BJ (cell line): ENCODE results near the gene PRKCH. TPM values are rescaled to one million over a fixed set of nuclear protein-coding genes. Genes with fewer than 3 reads are reported as not detected.
"Not testable (repeated sequence)": the region's sequence is repeated elsewhere in the genome, so short reads cannot be mapped to it uniquely, and the experiment has no call there.

Experiments used
- CTCF ChIA-PET: fragments of 350-600 bp; formaldehyde crosslinking; extraction: SDS; loops from one replicate; lab custom pipeline; 2021; ENCODE audit warnings: antibody characterized with exemption, inconsistent platforms; lab: Yijun Ruan, JAX
- POLR2A ChIA-PET: fragments of 300-600 bp; sonication (Branson Sonifier 250); formaldehyde crosslinking; extraction: SDS; loops from one replicate; lab custom pipeline; 2021; ENCODE audit warnings: antibody characterized with exemption; lab: Charles Lee
- DNase-seq: peaks from one replicate; pipeline ENCODE4 v3.0.0-alpha.2; 2011; ENCODE audit warnings: low read depth
- H3K27me3 ChIP-seq: 2 replicates; pipeline ENCODE4 v1.6.0; 2011; ENCODE audit warnings: low read length; ENCODE audit not compliant: control insufficient read depth, insufficient read depth
- H3K36me3 ChIP-seq: 2 replicates; pipeline ENCODE4 v1.5.1; 2011; ENCODE audit warnings: low read length; ENCODE audit not compliant: control insufficient read depth, insufficient read depth
- H3K4me3 ChIP-seq: 2 replicates; pipeline ENCODE4 v1.5.1; 2011; ENCODE audit warnings: low read depth, mild to moderate bottlenecking, control low read depth, low read length
- polyA plus RNA-seq: library from polyadenylated mRNA; depleted of rRNA; stranded (reverse); fragments of >200 nt; gene quantifications from 2 replicates; pipeline ENCODE4 v1.2.3, GENCODE V29; 2011
- TF ChIP-seq, protein P1 (sequence below): IDR thresholded peaks from 2 replicates; pipeline ENCODE4 v1.5.1; 2011; ENCODE audit warnings: low read depth, mild to moderate bottlenecking, control low read depth, inconsistent platforms, low read length, moderate library complexity; ENCODE audit not compliant: insufficient read depth

Gene PRKCH
- polyA plus RNA-seq, 1 experiment, result 2.0 TPM

DNA sequence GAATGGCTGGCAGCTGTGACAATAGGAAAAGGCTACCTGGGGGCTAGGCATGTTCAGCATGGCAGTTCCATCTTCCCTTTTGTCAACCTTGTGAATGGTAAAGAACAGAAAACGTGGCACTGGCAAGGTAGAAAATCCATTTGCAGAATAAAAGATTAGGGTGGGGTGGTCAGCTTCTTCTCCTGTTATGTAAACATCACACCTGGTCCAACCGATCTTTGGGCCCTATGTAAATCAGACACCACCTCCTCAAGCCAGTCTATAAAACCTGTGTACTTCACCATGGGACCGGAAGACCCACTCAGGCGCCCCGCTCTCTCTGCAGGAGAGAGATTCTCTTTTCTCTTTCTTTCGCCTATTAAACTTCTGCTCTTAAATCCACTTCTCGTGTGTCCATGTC is 20.6 kb upstream of the PRKCH start:
- Histone ChIP-seq H3K27me3 (peaks cover 1% of the 10 kb centered on the region; the same call in 1 of the 2 replicates), H3K36me3 (no peaks in the 10 kb centered on the region), H3K4me3 (no peak overlapping the region)
- CTCF ChIA-PET, result interaction anchor here (0.6 kb wide), 1 partner anchor 560 kb away, joined by 3 read pairs; no protein-coding TSS in a partner anchor
- TF ChIP-seq, protein P1, sequence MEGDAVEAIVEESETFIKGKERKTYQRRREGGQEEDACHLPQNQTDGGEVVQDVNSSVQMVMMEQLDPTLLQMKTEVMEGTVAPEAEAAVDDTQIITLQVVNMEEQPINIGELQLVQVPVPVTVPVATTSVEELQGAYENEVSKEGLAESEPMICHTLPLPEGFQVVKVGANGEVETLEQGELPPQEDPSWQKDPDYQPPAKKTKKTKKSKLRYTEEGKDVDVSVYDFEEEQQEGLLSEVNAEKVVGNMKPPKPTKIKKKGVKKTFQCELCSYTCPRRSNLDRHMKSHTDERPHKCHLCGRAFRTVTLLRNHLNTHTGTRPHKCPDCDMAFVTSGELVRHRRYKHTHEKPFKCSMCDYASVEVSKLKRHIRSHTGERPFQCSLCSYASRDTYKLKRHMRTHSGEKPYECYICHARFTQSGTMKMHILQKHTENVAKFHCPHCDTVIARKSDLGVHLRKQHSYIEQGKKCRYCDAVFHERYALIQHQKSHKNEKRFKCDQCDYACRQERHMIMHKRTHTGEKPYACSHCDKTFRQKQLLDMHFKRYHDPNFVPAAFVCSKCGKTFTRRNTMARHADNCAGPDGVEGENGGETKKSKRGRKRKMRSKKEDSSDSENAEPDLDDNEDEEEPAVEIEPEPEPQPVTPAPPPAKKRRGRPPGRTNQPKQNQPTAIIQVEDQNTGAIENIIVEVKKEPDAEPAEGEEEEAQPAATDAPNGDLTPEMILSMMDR, result no peak
- POLR2A ChIA-PET, result no interaction called here
- DNase-seq, result no peak

DNA sequence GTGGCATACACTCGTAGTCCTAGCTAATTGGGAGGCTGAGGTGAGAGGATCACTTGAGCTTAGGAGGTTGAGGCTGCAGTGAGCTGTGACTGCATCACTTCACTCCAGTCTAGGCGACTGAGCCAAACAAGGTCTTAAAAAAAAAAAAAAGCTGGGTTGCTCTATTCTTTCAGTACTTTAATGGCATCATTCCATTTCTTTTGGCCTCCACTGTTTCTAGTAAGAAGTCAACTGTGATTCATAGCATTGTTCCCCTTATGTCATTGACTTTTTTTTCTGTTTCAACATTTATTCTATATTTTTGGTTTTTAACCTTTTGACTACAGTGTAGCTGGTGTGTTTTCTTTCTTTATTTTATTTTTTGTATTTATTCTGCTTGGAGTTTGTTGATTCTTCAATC is 16.7 kb upstream of the PRKCH start:
- TF ChIP-seq, protein P1, result no peak
- no peak for DNase-seq
- peaks cover 1% of the 10 kb centered on the region; the same call in 1 of the 2 replicates for H3K27me3 ChIP-seq
- ChIA-PET POLR2A (no interaction called here), CTCF (interaction anchor here (0.6 kb wide), 1 partner anchor 256 kb away, joined by 3 read pairs; no protein-coding TSS in a partner anchor)
- no peaks in the 10 kb centered on the region for H3K36me3 ChIP-seq
- H3K4me3 ChIP-seq, result no peak overlapping the region

DNA sequence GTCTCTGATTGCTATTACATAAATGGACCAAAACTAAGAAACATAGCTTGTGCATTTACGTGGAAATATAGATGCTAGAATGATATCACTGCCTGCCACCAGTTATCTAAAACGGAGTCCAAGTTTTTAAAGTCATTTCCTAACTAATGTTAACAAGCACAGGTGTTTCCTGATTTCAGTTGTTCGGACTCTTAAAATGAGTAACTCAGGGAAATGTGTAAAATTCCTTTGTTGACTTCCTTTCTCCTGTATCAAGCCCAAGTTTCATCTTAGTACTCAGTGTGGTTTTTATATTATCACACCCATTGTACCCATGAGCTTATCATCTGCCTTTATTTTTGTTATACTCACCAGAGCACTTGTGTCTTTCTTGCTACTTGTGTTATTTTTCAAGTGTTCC is 13.2 kb upstream of the PRKCH start:
- ChIA-PET CTCF (no interaction called here), POLR2A (no interaction called here)
- Histone ChIP-seq H3K36me3 (no peaks in the 10 kb centered on the region), H3K27me3 (no peaks in the 10 kb centered on the region), H3K4me3 (no peak overlapping the region)
- DNase-seq, result no peak
- TF ChIP-seq, protein P1, result no peak

DNA sequence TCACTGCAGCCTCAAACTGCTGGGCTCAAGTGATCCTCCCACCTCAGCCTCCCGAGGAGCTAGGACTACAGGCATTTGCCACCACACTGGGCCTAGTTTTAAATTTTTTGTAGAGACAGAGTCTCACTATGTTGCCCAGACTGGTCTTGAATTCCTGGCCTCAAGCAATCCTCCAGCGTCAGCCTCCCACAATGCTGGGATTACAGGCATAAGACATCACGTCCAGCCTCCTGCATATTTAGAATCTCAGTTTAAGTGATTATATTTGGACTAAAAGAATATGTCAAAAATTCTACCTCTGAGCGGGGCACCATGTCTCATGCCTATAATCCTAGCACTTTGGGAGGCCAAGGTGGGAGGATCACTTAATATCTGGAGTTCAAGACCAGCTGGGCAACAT is 12.7 kb upstream of the PRKCH start:
- H3K27me3 ChIP-seq, H3K4me3 ChIP-seq, CTCF ChIA-PET, POLR2A ChIA-PET, H3K36me3 ChIP-seq, DNase-seq: not testable (repeated sequence)

DNA sequence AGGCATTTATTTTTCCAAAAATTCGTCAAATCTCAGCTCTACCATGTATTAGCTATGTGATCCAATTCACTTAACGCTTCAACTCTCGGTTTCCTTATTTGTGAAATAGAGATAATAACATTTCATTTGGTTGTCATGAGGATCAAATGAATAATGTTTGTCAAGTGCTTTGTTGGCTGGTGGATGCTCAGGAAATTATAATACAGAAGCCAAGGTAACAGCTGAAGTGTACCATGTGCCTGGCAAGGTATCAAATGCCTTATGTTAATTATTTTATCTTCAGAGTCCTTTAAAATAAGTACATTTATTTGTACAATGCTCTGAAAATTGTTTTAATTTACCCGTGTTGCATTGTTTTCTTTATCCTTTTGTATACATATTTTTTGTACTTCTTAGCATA is 6.1 kb upstream of the PRKCH start:
- Histone ChIP-seq H3K4me3 (no peak overlapping the region), H3K36me3 (no peaks in the 10 kb centered on the region), H3K27me3 (0 out of 2 replicates have a peak, but pooled peaks cover 4% of the 10 kb centered on the region)
- CTCF ChIA-PET, result no interaction called here
- TF ChIP-seq, protein P1, result no peak
- no peak for DNase-seq
- POLR2A ChIA-PET, result no interaction called here

DNA sequence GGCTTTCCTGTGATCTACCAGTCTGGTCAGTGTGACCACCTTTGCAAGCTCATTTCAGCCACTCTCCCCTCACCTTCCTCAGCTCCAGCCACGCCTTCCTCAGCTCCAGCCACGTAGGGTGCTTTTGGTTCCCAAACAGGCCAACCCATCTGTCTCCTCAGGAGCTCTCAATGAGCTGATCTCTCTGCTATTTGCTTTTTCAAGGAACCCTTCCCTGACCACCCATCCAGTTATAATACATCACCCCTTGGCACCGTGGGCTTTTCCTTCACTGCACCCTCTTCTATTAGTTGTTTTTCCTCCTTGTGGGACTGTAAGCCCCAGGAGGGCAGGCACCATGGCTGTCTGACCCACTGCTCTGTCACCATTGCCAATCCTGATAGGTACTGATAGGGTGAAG is 2.3 kb upstream of the PRKCH start:
- Histone ChIP-seq H3K27me3 (peaks cover 20% of the 10 kb centered on the region), H3K36me3 (no peaks in the 10 kb centered on the region), H3K4me3 (no peak overlapping the region)
- TF ChIP-seq, protein P1, result no peak
- POLR2A ChIA-PET, result no interaction called here
- DNase-seq, result no peak
- CTCF ChIA-PET, result no interaction called here
